ENCODE measurements around the gene JAK3.
"Not testable (repeated sequence)": the region's sequence is repeated elsewhere in the genome, so short reads cannot be mapped to it uniquely, and the experiment has no call there.

Gene JAK3

DNA sequence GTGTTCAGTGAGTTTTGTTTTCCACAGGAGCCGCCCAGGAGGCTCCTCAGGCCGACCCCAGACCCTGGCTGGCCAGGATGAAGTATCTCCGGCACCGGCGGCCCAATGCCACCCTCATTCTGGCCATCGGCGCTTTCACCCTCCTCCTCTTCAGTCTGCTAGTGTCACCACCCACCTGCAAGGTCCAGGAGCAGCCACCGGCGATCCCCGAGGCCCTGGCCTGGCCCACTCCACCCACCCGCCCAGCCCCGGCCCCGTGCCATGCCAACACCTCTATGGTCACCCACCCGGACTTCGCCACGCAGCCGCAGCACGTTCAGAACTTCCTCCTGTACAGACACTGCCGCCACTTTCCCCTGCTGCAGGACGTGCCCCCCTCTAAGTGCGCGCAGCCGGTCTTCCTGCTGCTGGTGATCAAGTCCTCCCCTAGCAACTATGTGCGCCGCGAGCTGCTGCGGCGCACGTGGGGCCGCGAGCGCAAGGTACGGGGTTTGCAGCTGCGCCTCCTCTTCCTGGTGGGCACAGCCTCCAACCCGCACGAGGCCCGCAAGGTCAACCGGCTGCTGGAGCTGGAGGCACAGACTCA lies 40.0 kb downstream of the JAK3 start:
- no peak for DNase-seq (ENCODE audit: low read depth, low spot score)

DNA sequence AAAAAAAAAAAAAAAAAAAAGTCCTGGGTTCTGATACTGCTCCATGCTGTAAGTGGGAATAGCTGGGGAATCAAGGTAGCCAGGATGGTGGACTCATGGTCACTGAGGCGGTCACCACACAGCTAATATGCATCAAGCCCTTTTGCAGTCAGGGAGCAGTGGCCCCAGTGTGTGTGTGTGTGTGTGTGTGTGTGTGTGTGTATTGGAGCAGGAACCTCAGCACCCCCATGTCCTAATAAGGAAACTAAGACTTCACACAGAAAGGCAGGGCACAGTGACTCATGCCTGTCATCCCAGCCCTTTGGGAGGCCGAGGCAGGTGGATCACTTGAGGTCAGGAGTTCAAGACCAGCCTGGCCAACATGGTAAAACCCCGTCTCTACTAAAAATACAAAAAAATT lies 40.8 kb downstream of the JAK3 start:
- no peak for DNase-seq (ENCODE audit: low read depth, low spot score)

DNA sequence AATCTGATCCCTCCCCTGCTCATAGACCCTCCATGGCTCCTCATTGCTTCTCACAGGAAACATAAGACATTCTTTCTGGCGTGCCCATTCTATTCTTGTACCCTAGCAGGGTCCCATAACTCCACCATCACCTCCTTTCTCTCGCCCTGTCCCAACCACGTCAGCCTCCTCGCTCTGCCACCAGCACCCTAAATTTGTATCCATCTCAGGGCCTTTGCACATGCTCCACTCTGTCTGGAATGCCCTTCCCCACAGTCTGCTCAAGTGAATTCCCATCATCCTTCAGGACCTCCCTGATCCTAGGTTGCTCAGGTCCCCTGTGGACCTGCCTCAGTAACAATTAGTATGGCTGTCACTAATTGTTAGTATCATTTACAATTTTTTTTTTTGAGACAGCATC lies 42.4 kb downstream of the JAK3 start:
- DNase-seq (ENCODE audit: low read depth, low spot score), result no peak

DNA sequence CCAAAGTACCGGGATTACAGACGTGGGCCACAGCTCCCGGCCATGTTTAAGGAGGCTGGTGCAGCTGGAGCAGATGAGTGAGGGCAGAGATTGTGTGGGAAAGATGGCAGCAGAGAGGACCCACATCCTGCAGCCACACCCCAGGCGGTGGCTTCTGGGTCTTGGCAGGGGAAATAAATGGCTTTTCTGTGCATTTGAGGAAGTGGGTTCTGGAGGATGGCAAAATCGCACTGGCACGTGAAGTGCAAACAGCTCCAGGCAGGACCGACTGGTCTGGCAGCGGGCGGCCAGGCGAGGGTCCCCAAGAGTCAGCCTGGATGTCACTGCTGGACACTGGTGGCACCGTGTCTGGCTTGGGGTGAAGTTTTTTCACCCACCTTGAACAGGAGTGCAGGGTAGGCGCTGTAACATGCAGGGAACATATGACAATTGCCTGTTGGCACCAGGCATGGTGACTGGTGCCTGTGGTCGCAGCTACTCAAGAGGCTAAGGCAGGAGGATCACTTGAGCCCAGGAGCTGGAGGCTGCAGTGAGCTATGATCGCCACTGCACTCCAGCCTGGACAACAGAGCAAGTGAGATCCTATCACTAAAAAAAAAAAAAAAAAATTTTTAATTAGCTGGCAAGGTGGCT lies 44.4 kb downstream of the JAK3 start:
- no peak for DNase-seq (ENCODE audit: low read depth, low spot score)

DNA sequence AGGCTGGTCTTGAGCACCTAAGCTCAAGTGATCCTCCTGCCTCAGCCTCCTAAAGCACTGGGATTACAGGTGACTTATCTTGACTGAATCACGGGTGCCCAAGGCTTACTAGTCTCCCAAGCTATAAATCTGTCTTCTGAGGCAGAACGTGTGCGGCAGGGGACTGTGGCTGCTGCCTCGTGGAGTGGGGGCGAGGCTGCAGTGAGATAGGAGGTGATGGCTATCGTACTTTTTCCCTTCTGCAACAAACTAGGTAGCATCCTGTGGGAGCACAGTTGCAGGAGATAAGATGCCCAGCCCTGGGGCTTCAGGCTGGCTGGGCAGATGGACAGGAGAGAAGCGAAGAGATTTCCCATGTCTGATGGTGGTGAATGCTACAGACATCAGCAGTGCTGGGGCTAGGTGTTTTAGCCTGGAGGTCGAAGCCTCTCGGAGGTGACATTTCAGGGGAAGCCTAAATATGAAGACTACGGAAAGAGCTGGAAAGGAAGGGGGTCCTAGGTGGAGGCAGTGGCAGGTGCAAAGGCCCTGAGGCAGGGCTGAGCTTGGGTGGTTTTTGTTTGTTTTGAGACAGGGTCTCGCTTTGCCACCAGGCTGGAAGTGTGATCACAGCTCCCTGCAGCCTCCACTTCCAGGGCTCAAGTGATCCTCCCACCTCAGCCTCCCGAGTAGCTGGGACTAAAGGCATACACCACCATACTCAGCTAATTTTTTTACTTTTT lies 45.5 kb downstream of the JAK3 start:
- DNase-seq (ENCODE audit: low read depth, low spot score), result no peak

DNA sequence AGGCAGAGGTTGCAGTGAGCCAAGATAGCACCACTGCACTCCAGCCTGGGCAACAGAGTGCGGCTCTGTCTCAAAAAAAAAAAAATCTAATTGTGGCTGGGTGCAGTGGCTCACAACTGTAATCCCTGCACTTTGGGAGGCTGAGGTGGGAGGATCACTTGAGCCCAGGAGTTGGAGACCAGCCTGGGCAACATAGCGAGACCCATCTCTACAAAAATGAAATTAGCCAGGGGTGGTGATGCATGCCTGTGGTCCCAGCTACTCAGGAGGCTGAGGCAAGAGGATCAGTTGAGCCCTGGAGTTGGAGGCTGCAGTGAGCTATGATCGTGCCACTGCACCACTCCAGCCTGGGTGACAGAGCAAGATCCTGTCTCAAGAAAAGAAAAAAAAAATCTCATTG lies 49.2 kb downstream of the JAK3 start:
- DNase-seq (ENCODE audit: low read depth, low spot score), result not testable (repeated sequence)

DNA sequence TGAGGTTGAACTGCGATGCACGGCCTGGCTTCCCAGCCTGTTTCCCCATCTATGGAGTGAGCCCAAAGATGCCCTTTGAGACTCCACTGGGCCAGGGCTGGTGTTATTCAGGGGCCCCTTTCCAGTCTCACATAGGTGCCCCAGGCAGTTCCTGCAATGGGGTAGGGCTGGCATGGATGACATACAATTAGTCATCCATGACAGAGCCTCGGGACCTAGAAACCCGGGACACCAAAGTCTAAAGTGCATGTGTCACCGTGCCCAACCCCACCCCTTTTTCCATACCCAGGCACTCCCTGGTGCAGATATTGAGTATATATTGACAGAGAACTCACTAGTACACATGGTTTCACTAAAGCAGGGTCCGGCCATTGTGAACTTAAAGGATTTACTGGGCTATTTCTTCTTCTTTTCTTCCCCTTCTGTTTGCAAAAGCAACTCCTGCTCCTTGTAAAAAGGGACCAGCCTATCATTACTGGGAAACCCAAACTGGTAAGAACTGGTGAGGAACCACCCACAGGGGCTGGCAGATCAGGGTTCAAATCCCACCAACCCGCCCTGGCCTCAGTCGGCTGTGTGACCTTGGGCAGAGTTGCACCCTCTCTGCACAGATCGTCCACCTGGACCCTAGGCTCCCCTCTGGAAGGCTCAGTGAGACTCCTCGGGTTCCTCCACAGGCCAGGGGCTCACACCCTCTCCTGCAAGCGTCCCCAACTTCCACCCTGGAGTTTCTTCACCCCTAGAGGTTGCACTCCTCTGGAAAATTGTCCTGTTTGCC lies 50.2 kb downstream of the JAK3 start:
- DNase-seq (ENCODE audit: low read depth, low spot score), result no peak

DNA sequence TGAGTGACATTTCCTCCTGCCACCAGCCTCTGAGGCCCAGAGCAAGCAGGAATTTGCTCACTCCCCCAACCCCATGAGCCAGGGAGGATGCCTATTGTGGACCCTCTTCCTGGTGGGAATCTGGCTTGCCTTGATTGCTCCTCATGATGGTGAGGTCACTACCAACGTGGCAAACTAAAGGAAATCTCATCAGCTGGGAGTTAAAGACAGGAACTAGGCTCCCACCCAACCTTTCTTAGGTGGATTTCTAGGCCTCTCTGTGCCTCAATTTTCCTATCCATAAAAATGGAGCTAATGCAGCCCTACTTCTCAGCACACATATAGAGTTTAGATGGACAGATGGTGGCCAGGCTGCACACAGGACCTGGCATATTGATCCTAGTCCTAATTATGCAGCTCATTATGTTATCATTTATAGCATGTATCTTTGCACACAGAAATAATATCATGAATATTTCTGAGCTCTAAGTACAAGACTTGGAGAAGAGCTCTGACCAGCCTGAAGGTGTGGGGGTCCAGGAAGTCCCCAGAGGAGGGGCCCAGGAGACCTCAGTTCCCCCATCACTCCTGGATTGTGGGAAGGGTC lies 50.9 kb downstream of the JAK3 start:
- DNase-seq (ENCODE audit: low read depth, low spot score), result no peak

DNA sequence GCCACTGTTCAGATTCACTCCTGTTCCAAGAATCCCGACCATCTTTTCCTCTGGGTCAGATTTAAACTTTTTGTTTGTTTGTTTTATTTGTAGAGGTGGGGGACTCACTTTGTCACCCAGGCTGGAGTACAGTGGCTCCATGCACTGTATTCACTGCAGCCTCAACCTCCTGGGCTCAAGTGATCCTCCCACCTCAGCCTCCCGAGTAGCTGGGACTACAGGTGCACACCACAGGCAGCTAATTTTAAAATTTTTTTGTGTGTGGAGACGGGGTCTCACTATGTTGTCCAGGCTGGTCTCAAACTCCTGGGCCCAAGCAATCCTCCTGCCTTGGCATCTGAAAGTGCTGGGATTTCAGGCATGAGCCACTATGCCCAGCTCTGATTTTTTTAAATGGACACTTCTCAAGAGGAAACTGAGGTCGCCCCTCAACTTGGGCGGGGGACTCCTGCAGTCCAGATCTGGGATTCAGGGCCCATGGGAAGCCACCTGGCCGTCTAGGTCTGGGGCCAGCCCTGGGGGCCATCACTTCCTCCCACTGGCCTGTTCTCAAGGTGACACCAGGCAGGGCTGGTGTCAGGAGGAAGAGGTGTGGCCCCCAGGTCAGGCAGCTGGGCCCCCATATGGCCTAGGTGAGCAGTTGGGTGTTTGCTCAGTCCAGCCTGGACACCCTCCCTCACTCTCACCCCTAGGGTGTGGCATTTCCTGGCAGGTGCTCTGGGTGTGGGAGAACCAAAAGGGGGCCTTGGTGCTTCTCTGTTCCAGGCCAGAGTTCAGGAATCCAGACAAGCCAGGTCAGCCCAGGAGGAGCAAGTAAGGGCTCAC lies 51.6 kb downstream of the JAK3 start:
- no peak for DNase-seq (ENCODE audit: low read depth, low spot score)

DNA sequence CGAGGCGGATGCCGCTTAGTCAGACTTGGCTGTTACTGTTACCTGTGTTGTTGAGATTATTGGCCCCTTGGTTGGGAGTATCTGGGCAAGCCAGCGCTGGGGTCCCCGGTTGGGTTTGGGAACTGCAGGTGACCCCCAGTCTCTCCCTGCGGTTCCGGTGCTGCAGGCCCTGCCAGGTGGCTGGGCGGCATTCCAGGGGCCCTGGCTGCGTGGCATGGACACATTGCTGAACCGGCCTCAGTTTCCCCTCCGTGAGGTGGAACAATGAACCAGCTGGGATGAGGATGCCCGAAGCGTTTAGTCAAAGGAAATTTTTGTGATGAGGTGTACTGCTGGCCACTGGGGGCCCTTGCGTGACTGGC lies 52.3 kb downstream of the JAK3 start:
- no peak for DNase-seq (ENCODE audit: low read depth, low spot score)

DNA sequence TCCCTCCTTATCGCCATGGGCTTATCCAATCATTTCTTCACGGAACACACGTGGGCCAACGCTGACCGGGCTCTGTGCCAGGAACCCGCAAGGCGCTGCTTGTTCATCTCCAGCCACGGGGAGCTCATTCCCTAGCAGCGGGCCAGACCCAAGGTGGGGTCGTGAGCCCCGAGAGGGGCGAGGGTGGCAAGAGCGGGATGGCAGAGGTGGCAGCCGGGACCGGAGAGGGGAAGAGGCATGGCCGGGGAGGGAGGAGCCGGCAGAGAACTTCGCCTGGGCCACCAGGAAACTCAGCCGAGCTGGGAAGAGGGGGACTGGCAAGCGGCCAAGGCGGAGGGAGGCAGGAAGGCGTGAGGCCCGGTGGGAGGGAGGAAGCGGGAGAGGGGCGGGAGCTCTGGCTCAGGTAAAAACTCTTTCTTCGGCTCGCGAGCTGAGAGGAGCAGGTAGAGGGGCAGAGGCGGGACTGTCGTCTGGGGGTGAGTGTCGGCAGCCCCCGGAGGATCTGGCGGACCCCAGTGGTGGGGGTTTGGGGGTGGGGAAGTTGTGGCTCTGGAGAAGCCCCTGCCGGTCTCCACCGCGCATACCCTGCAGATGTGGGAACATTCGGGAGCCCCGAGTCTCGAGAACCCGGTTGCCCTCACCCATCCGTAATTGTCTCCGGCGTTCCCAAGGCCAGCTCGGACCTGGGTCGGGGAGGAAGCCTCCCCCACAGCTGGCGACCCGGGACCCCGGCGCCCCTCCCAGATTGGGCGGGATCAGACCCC lies 52.9 kb downstream of the JAK3 start, which contains the start of gene B3GNT3:
Gene B3GNT3, plus strand, starts transcription at position 408 of the 764 bp plus-strand sequence. CDS start 12,670 bp downstream, outside the sequence.
- no peak for DNase-seq (ENCODE audit: low read depth, low spot score)

DNA sequence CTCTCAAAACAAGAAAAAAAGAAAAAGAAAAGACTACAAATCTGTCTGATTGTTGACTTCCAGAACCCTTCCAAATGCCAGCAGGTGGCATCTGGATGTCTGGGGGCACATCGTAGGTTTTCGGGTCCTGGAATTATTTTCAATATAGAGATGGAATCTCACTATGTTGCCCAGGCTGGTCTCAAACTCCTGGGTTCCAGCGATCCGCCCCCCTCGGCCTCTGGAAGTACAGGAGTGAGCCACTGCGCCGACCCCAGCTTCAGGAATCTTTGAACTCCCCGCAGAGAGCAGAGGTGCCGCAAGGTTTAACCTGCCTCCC lies 53.4 kb downstream of the JAK3 start:
- DNase-seq (ENCODE audit: low read depth, low spot score), result no peak

DNA sequence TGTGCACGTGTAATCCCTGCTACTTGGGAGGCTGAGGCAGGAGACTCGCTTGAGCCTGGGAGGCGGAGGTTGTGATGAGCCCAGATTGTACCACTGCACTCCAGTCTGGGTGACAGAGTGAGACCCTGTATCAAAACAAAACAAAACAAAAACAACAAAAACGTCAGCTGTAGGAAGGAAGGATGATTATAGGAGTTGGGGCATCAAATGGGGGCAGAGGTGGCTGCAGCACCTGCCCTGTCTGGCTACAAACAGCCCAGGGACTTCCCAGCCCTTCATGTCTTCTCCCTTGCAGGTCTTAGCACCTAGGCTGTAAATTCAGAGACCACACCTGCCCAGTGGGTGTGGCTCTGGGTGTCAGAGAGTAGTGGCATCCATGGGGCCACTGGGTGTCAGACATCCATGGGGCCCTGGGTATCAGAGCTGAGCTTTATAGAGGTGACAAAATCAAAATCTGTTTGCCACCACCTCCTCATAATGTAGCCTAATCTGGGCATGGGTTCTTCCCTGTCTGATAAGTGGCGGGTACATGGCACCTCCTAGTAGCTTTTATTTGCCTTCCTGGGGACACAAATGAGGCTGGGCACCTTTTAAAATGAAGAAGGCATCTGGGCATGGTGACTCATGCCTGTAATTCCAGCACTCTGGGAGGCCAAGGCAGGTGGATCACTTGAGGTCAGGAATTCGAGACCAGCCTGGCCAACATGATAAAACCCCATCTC lies 57.6 kb downstream of the JAK3 start:
- no peak for DNase-seq (ENCODE audit: low read depth, low spot score)

DNA sequence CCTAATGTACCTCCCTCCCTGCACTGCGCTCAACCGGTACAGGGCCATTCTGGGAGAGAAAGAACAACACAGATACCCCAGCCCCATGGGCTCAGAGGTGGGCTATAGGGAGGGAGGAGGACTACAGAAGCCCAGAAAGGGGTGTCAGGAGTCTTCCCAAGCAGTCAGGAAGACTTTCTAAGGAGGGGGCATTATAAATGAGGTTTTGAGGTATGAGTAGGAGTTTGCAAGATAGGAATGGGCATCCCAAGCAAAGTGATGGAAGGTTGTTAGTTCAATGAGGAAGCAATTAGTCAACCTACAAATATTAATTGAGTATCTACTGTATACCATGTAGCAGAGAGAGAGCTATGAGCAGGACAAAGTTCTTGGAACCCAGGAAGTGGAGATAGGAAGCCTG lies 59.1 kb downstream of the JAK3 start:
- no peak for DNase-seq (ENCODE audit: low read depth, low spot score)

DNA sequence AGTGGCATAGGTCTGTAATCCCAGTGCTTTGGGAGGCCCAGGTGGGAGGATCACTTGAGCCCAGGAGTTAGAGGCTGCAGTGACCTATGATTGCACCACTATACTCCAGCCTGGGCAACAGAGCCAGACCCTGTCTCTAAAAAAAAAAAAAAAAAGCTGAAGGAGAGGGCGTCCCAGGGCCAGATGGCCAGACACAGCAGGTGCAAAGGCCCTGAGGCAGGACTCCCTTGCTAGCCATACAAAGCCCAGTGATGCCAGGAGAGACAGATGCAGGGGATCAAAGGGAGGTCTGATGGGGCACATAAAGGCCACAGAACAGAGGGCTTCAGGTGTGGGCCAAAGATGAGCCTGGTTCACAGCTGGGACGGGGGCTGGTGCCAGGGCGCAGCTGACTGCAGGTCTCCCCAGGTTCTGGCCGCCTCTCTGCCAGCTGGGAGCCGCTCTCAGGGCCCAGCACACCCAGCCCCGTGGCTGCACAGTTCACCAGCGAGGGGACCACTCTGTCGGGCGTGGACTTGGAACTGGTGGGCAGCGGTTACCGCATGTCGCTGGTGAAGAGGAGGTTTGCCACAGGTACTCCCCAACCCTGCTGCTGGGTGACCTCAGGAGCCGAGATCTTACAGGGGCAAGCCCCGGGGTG lies 60.4 kb downstream of the JAK3 start:
- no peak for DNase-seq (ENCODE audit: low read depth, low spot score)

DNA sequence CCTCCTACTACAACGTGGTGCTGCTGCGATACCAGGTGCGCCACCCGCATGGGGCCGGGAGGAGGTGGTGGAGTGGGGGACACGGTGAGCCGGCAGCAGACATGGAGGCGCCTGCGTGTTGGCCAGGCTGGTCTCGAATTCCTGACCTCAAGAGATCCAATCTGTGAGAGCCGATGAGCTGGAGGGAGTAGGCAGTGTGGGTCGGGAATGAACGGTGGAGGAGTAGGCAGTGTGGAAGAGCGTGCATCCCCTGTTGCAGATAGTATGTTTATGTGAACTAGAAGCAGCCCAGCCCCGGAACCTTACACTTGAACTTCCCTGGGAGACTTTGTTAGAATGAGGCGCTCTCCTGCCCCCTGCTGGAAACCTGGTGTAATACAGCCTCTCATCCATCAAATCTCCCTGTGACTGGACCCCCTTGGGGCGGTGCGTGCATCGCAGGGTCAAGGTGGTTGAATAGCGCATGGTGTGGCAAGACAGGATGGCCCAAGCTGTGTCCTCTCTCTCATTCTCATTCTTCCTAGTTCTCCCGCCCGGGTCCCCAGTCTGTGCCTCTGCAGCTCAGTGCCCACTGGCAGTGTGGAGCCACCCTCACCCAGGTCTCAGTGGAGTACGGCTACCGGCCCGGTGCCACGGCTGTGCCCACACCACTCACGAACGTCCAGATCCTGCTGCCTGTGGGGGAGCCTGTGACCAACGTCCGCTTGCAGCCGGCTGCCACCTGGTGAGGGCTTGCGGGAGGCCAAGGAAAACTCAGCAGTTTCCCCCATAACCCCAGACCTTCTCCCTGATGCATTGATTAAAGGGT lies 63.4 kb downstream of the JAK3 start:
- no peak for DNase-seq (ENCODE audit: low read depth, low spot score)

DNA sequence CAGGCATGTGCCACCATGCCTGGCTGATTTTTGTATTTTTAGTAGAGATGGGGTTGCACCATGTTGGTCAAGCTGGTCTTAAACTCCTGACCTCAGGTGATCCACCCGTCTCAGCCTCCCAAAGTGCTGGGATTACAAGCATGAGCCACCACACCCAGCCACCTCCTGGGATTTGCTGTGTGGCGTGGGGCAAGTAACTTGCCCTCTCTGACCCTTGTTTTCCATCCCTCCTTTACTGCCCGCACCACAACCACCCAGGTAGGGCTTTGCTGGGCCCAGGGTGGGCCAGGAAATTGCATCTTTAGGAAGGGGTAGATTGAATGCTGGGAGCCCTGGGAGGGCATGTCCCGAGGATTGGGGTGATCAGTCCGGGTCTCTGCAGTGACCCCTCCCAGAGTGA lies 64.1 kb downstream of the JAK3 start:
- DNase-seq (ENCODE audit: low read depth, low spot score), result not testable (repeated sequence)

DNA sequence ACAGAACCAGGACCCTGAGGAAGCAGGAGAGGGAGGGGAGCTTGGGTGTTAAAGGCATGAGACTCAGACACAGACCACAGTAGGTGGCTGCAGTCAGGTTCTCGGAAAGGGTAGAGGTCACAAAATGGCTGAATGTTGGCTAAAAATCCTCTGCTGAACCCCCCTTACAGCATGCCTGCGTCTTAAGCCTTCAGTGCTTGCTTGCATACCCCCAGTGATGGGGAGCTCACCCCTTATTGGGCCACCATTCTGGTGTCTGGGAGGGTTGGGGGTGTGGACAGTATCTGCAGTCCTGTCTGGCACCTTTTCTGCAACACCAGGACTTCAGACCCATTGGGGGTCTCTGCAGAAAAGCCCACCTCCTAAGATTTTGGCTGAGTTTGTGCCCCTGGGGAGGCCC lies 67.0 kb downstream of the JAK3 start:
- no peak for DNase-seq (ENCODE audit: low read depth, low spot score)

Measured in iPS DF 19.7 (cell line).